Retinal pigment epithelial cell (primary cell): Measurements from ENCODE around the gene SEC14L5.

Source experiments
- DNase-seq: peaks from one replicate; pipeline ENCODE4 v3.0.0-alpha.2; 2010; ENCODE audit warnings: low read depth
- H3K4me3 ChIP-seq: 2 replicates; pipeline ENCODE4 v1.5.1; 2011; ENCODE audit warnings: mild to moderate bottlenecking, low read length, control low read depth, moderate library complexity
- CTCF ChIP-seq: conservative IDR thresholded peaks from 2 replicates; pipeline ENCODE4 v1.5.1; 2011; ENCODE audit warnings: low read depth, low read length, control low read depth, inconsistent platforms

Gene SEC14L5

DNA sequence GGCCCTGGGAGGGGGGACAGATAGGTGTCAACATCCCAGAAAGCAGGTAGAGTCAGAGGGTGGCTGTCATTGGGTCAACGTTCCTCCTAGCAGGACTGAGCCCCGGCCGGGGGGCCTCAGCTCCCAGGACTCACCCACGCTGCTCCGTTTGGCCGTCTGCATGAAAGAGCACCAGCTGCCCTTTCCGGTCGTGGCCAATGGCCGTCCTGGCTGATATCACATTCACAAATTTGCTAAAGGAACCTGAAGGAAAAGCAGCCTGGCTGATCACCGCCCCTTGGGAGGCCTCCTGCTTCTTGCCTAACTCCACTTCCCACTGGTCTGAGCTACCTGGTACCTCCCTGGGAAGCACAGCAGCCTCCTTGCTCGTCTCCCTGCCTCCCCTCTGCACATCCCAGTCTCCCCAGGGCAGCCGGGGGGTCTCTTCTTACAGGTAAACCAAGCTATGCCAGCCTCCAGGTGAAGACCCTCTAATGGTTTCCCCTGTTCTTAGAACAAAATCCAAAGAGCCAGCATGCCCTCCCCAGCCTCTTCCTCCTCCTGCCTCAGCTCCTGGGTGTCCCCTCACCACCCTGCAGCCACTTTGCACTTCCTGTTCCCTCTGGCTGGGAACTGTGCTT is 72.2 kb downstream of the SEC14L5 start:
- no peak for TF ChIP-seq CTCF
- H3K4me3 ChIP-seq = no peak overlapping the region
- no peak for DNase-seq

GRCh38 chr16:5031601-5032000 is 73.5 kb downstream of the SEC14L5 start:
- no peak overlapping the region for H3K4me3 ChIP-seq
- TF ChIP-seq CTCF = no peak
- no peak for DNase-seq

GRCh38 chr16:5032748-5033167 is 74.6 kb downstream of the SEC14L5 start:
- peak overlapping the region; percentile 76 for H3K4me3 ChIP-seq
- TF ChIP-seq CTCF = no peak
- DNase-seq = no peak

DNA sequence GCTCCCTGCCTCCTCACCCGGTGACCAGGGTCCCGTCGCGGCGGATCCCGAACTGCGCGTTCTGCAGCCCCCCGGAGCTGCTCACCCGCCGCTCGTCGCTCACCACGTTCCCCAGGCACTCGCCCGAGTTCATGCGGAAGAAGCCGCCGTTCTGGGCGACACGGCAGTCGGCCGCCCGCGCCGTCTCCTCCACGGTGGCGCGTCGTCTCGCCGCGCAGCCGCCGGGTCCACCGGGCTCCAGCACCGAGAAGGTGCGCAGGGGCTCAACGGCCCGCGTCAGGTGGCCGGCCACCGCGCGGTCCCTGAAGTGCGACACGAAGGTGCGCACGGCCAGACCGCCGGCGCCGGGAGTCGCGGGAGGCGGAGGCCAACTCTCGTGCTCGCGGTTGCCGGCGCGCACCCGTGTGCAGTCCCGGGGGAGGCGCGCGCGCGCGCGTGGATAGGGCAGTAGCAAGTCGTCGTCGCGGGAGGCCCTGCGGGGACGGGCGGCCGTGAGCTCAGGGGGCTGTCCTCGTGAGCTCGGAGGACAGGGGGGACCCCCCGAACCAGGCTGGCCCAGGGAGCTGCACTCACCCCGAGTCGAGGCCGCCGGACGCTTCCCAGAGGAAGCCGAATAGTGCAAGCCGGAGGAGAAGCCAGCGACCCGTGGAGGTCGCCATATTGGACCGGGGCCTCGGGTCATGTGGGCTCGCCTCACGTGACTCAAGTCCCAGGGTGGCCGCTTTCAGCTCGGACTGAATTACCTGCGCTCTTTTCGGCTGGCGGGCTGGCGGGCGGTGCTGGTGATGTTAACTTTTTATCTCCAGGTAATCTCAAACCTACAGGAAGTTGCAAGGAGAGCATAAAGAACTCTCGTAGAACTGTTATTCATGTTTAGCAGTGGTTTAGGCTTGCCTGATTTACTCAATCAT is 75.4 kb downstream of the SEC14L5 start, which contains the start of gene NAGPA:
NAGPA (minus strand) TSS at position 680 of the 911 bp plus-strand sequence; CDS start at position 659, 21 bp downstream.
- no peak for DNase-seq
- no peak for TF ChIP-seq CTCF
- peak within 1 kb of the TSS; percentile 76 for H3K4me3 ChIP-seq

DNA sequence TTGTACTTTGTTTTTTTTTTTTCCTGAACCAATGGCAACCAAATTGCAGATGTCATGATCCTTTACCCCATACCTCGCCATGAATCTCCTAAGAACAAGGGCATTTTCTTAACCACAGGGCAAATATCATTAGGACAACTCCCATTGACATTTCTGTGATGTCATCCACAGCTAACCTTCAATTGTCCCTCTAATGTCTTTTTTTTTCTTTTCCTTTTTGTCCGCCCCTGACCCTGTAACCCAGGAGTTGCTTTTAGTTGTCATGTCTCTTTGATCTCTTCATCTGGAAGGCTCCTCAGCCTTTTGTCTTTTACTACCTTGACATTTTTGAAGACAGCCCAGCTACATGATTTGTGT is 76.0 kb downstream of the SEC14L5 start:
- H3K4me3 ChIP-seq = peak overlapping the region; percentile 76
- no peak for DNase-seq
- no peak for TF ChIP-seq CTCF

- TF ChIP-seq CTCF = no peak
- no peak overlapping the region for H3K4me3 ChIP-seq
- DNase-seq = no peak
Measured at GRCh38 chr16:5035909-5036227, 77.7 kb downstream of the SEC14L5 start.
